Trophoblast cell (in vitro differentiated cells and primary cell): ENCODE data around the gene DNAH7.
"Not testable (repeated sequence)": the region's sequence is repeated elsewhere in the genome, so short reads cannot be mapped to it uniquely, and the experiment has no call there.

Source experiments
- DNase-seq, 2 donors: peaks; one replicate each; pipeline ENCODE4 v3.0.0-alpha.2; 2016
- H2AFZ ChIP-seq: 2 replicates; pipeline ENCODE4 v1.6.1; 2013; ENCODE audit warnings: low read length, moderate library complexity, mild to moderate bottlenecking; ENCODE audit not compliant: insufficient read depth, poor library complexity
- H2AK5ac ChIP-seq: 2 replicates; pipeline ENCODE4 v1.6.1; 2013; ENCODE audit warnings: mild to moderate bottlenecking, low read length
- H2BK120ac ChIP-seq: 2 replicates; pipeline ENCODE4 v1.6.1; 2013; ENCODE audit warnings: low read length, mild to moderate bottlenecking, moderate library complexity; ENCODE audit not compliant: insufficient read depth, poor library complexity
- H2BK12ac ChIP-seq: 2 replicates; pipeline ENCODE4 v1.6.1; 2013; ENCODE audit warnings: mild to moderate bottlenecking, low read length, moderate library complexity
- H2BK5ac ChIP-seq: 2 replicates; pipeline ENCODE4 v1.6.1; 2013; ENCODE audit warnings: low read length, low read depth, moderate library complexity, mild to moderate bottlenecking; ENCODE audit not compliant: poor library complexity
- H3K14ac ChIP-seq: 2 replicates; pipeline ENCODE4 v1.6.1; 2013; ENCODE audit warnings: mild to moderate bottlenecking, low read length
- H3K18ac ChIP-seq: 2 replicates; pipeline ENCODE4 v1.6.1; 2013; ENCODE audit warnings: mild to moderate bottlenecking, low read length
- H3K23ac ChIP-seq: 2 replicates; pipeline ENCODE4 v1.6.1; 2013; ENCODE audit warnings: low read length
- H3K27ac ChIP-seq: 2 replicates; pipeline ENCODE4 v1.5.1; 2013; ENCODE audit warnings: low read depth, mild to moderate bottlenecking, inconsistent platforms, low read length, moderate library complexity
- H3K27me3 ChIP-seq: 2 replicates; pipeline ENCODE4 v1.6.1; 2013; ENCODE audit warnings: inconsistent platforms, mild to moderate bottlenecking, low read length, moderate library complexity; ENCODE audit not compliant: insufficient read depth
- H3K36me3 ChIP-seq, 2 experiments: 1 replicate in 1 of 2; 2 replicates in 1 of 2; pipeline ENCODE4 v1.6.1; 2013; ENCODE audit warnings: low read length in 2 of 2, mild to moderate bottlenecking in 2 of 2, moderate library complexity in 1 of 2; ENCODE audit not compliant: insufficient read depth in 2 of 2, control insufficient read depth in 1 of 2
- H3K4ac ChIP-seq: 2 replicates; pipeline ENCODE4 v1.6.1; 2013; ENCODE audit warnings: low read depth, mild to moderate bottlenecking, low read length, moderate library complexity
- H3K4me1 ChIP-seq, 2 experiments: 1 replicate in 1 of 2; 2 replicates in 1 of 2; pipeline ENCODE4 v1.6.1; 2013; ENCODE audit warnings: low read length in 2 of 2, mild to moderate bottlenecking in 2 of 2, moderate library complexity in 1 of 2; ENCODE audit not compliant: insufficient read depth in 2 of 2, control insufficient read depth in 1 of 2
- H3K4me2 ChIP-seq: 2 replicates; pipeline ENCODE4 v1.6.1; 2013; ENCODE audit warnings: inconsistent platforms, mild to moderate bottlenecking, low read length, moderate library complexity
- H3K4me3 ChIP-seq: 2 replicates; pipeline ENCODE4 v1.5.1; 2013; ENCODE audit warnings: mild to moderate bottlenecking, low read depth, low read length, inconsistent platforms
- H3K79me1 ChIP-seq: one replicate; pipeline ENCODE4 v1.6.1; 2013; ENCODE audit warnings: low read length
- H3K79me2 ChIP-seq: 2 replicates; pipeline ENCODE4 v1.6.1; 2013; ENCODE audit warnings: low read length, mild to moderate bottlenecking; ENCODE audit not compliant: control insufficient read depth, insufficient read depth, poor library complexity
- H3K9ac ChIP-seq: 2 replicates; pipeline ENCODE4 v1.6.1; 2013; ENCODE audit warnings: mild to moderate bottlenecking, low read length
- H3K9me3 ChIP-seq: 2 replicates; pipeline ENCODE4 v1.6.1; 2013; ENCODE audit warnings: low read depth, mild to moderate bottlenecking, control low read depth, inconsistent platforms, low read length; ENCODE audit not compliant: insufficient read depth
- H4K12ac ChIP-seq: 2 replicates; pipeline ENCODE4 v1.6.1; 2013; ENCODE audit warnings: low read depth, mild to moderate bottlenecking, low read length, moderate library complexity
- H4K8ac ChIP-seq: 2 replicates; pipeline ENCODE4 v1.6.1; 2013; ENCODE audit warnings: low read depth, mild to moderate bottlenecking, low read length, moderate library complexity
- H4K91ac ChIP-seq: one replicate; pipeline ENCODE4 v1.6.1; 2013; ENCODE audit warnings: low read depth, mild to moderate bottlenecking, low read length, moderate library complexity
- WGBS: extraction: QIAGEN DNeasy Blood & Tissue Kit; methylation state at CpG from one replicate; pipeline ENCODE4 v1.1.7; 2013; ENCODE audit warnings: missing lambda C conversion rate; ENCODE audit not compliant: insufficient read length, insufficient coverage; ENCODE audit errors: extremely low coverage; 5-methylcytosine and 5-hydroxymethylcytosine counted together

The DNAH7 gene

GRCh38 chr2:196096264-196096663, 27.6 kb upstream of the DNAH7 start:
- Histone ChIP-seq H2BK12ac (no peak overlapping the region), H3K4me3 (no peak overlapping the region), H2AFZ (no peak overlapping the region), H3K79me2 (no peaks in the 10 kb centered on the region), H3K4ac (no peak overlapping the region), H2BK5ac (no peak overlapping the region), H3K27me3 (no peaks in the 10 kb centered on the region), H3K9ac (no peak overlapping the region), H2AK5ac (no peak overlapping the region), H3K36me3 (no peaks in the 10 kb centered on the region), H3K18ac (no peak overlapping the region), H3K14ac (no peak overlapping the region), H3K9me3 (no peaks in the 10 kb centered on the region), H3K27ac (no peak overlapping the region), H3K4me1 (no peaks in the 10 kb centered on the region), H3K23ac (no peak overlapping the region), H4K8ac (no peak overlapping the region), H3K79me1 (no peaks in the 10 kb centered on the region), H3K4me2 (no peak overlapping the region), H2BK120ac (no peak overlapping the region), H4K91ac (no peak overlapping the region), H4K12ac (no peak overlapping the region)
- no peak for DNase-seq
- WGBS, result no CpG with 5 or more reads among the region's 4 CpGs

DNA sequence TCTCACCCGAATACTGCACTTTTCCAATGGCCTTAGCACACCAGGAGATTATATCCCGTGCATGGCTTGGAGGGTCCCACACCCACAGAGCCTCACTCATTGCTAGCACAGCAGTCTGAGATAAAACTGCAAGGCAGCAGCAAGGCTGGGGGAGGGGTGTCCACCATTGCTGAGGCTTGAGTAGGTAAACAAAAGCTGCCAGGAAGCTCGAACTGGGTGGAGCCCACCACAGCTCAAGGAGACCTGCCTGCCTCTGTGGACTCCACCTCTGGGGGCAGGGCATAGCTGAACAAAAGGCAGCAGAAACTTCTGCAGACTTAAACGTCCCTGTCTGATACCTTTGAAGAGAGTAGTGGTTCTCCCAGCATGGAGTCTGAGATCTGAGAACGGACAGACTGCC, 20.8 kb upstream of the DNAH7 start:
- not testable (repeated sequence) for H4K8ac ChIP-seq, H2BK120ac ChIP-seq, H3K9me3 ChIP-seq, H3K27ac ChIP-seq, H3K4me3 ChIP-seq, H3K9ac ChIP-seq, H3K23ac ChIP-seq, H3K14ac ChIP-seq, H2BK5ac ChIP-seq, H3K79me2 ChIP-seq, H3K4me2 ChIP-seq, H2BK12ac ChIP-seq, H3K36me3 ChIP-seq, H4K12ac ChIP-seq, H2AK5ac ChIP-seq, H3K18ac ChIP-seq, H3K27me3 ChIP-seq, DNase-seq, H3K79me1 ChIP-seq, H2AFZ ChIP-seq, H4K91ac ChIP-seq, H3K4ac ChIP-seq, H3K4me1 ChIP-seq
- WGBS, result no CpG with 5 or more reads among the region's 5 CpGs

DNA sequence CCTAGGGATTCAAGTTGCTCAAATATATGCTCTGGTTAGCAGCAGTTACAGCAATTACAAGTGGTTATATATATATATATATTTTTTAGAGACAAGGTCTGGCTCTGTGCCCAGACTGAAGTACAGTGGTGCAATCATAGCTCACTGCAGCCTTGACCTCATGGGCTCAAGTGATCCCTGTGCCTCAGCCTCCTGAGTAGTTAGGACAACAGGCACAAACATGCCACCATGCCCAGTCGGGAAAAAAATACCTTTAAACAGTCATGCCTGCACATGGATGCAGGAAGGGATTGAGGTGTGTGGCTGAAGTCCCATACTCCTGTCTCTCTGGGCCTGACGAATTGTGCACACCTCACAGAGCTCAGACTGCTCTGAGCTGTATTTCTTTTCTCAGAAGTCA, 19.6 kb upstream of the DNAH7 start:
- H3K9ac ChIP-seq, result no peak overlapping the region
- H3K27ac ChIP-seq, result no peak overlapping the region
- no peak overlapping the region for H3K18ac ChIP-seq
- H3K4ac ChIP-seq, result no peak overlapping the region
- no peak overlapping the region for H3K4me3 ChIP-seq
- no peak overlapping the region for H3K4me2 ChIP-seq
- no CpG with 5 or more reads among the region's 2 CpGs for WGBS
- H4K8ac ChIP-seq, result no peak overlapping the region
- H3K4me1 ChIP-seq, result no peaks in the 10 kb centered on the region
- no peak overlapping the region for H4K91ac ChIP-seq
- no peaks in the 10 kb centered on the region for H3K27me3 ChIP-seq
- H2BK120ac ChIP-seq, result no peak overlapping the region
- H3K36me3 ChIP-seq, result peaks cover 2 to 3% of the 10 kb centered on the region in 2 experiments
- H3K23ac ChIP-seq, result no peak overlapping the region
- H3K79me2 ChIP-seq, result no peaks in the 10 kb centered on the region
- H4K12ac ChIP-seq, result no peak overlapping the region
- no peak overlapping the region for H2BK12ac ChIP-seq
- H3K9me3 ChIP-seq, result peaks cover 10% of the 10 kb centered on the region
- no peak overlapping the region for H3K14ac ChIP-seq
- no peak overlapping the region for H2BK5ac ChIP-seq
- H2AFZ ChIP-seq, result no peak overlapping the region
- no peak for DNase-seq
- no peak overlapping the region for H2AK5ac ChIP-seq
- no peaks in the 10 kb centered on the region for H3K79me1 ChIP-seq

GRCh38 chr2:196086517-196087368, 18.1 kb upstream of the DNAH7 start:
- H3K79me2 ChIP-seq, result no peaks in the 10 kb centered on the region
- H4K12ac ChIP-seq, result no peak overlapping the region
- no peak overlapping the region for H2BK5ac ChIP-seq
- no peak overlapping the region for H3K4me2 ChIP-seq
- no peak overlapping the region for H3K23ac ChIP-seq
- peaks cover 2 to 3% of the 10 kb centered on the region in 2 experiments for H3K36me3 ChIP-seq
- H2BK120ac ChIP-seq, result no peak overlapping the region
- WGBS, result no CpG with 5 or more reads among the region's 7 CpGs
- peaks cover 10% of the 10 kb centered on the region for H3K9me3 ChIP-seq
- DNase-seq, result no peak
- H2AK5ac ChIP-seq, result no peak overlapping the region
- H3K27me3 ChIP-seq, result no peaks in the 10 kb centered on the region
- no peaks in the 10 kb centered on the region for H3K4me1 ChIP-seq
- no peak overlapping the region for H2BK12ac ChIP-seq
- no peak overlapping the region for H3K14ac ChIP-seq
- H2AFZ ChIP-seq, result no peak overlapping the region
- no peak overlapping the region for H3K27ac ChIP-seq
- H4K8ac ChIP-seq, result no peak overlapping the region
- H3K79me1 ChIP-seq, result no peaks in the 10 kb centered on the region
- H3K18ac ChIP-seq, result no peak overlapping the region
- H3K9ac ChIP-seq, result no peak overlapping the region
- no peak overlapping the region for H4K91ac ChIP-seq
- H3K4ac ChIP-seq, result no peak overlapping the region
- no peak overlapping the region for H3K4me3 ChIP-seq
